Esophagus muscularis mucosa (tissue), 4 donors: ENCODE results near the gene RBPJL. TPM values are rescaled to one million over a fixed set of nuclear protein-coding genes. Genes with fewer than 3 reads are reported as not detected.
A peak's percentile ranks its signal among the peaks of the same experiment; 100 is the strongest.

Source experiments
- DNase-seq: peaks from one replicate; pipeline ENCODE4 v3.0.0-alpha.2; 2017; ENCODE audit errors: extremely low spot score
- H3K27ac ChIP-seq, 4 donors: fragments of 200-600 bp; sonication (generic); replicated peaks in 1 of 4; 1 replicate in 3 of 4; 2 replicates in 1 of 4; pipeline ENCODE4 v1.5.1; 2016 to 2019; ENCODE audit warnings: mild to moderate bottlenecking in 1 of 4
- H3K27me3 ChIP-seq, 4 donors: fragments of 200-600 bp; sonication (generic); one replicate each; pipeline versions ENCODE4 v1.5.1 to v1.6.0; 2016 to 2019
- H3K36me3 ChIP-seq, 4 donors: fragments of 200-600 bp; sonication (generic); one replicate each; pipeline ENCODE4 v1.5.1; 2016 to 2019
- H3K4me1 ChIP-seq, 4 donors: fragments of 200-600 bp; sonication (generic); one replicate each; pipeline ENCODE4 v1.5.1; 2016 to 2019
- H3K4me3 ChIP-seq, 4 donors: fragments of 200-600 bp; sonication (generic); 1 replicate in 2 of 4; 2 replicates in 2 of 4; pipeline ENCODE4 v1.5.1; 2016 to 2019; ENCODE audit warnings: mild to moderate bottlenecking in 4 of 4, moderate library complexity in 1 of 4
- H3K9me3 ChIP-seq, 4 donors: fragments of 200-600 bp; sonication (generic); 1 replicate in 3 of 4; 2 replicates in 1 of 4; pipeline ENCODE4 v1.5.1; 2016 to 2019
- EP300 ChIP-seq: sonication (generic); formaldehyde crosslinking; IDR thresholded peaks from one replicate; pipeline ENCODE4 v1.6.1; 2017; ENCODE audit warnings: antibody characterized with exemption
- POLR2A ChIP-seq: fragments of 450-650 bp; IDR thresholded peaks from one replicate; pipeline ENCODE4 v1.6.1; 2017; ENCODE audit warnings: antibody characterized with exemption, moderate library complexity, mild to moderate bottlenecking, low read depth
- POLR2AphosphoS5 ChIP-seq, 2 donors: sonication (generic); formaldehyde crosslinking; IDR thresholded peaks; one replicate each; pipeline ENCODE4 v1.6.1; 2017; ENCODE audit warnings: antibody characterized with exemption in 2 of 2
- WGBS: methylation state at CpG from one replicate; pipeline ENCODE4 v1.1.5; 2018; 5-methylcytosine and 5-hydroxymethylcytosine counted together
- intact Hi-C: fragments of 100-400 bp; cut with DNase I; formaldehyde crosslinking; loops from one replicate; pipeline ENCODE4 v1.15.1; 2023
- total RNA-seq, 4 donors: library from RNA; depleted of rRNA; stranded (reverse); fragments of >200 nt; gene quantifications; one replicate each; pipeline versions ENCODE4 v1.1.0 to v1.2.1, GENCODE V29; 2016
- TF ChIP-seq, protein P1 (sequence below), 3 experiments: fragments of 200-600 bp in 2 of 3; fragments of 450-650 bp in 1 of 3; sonication (generic) in 2 of 3; IDR thresholded peaks; one replicate each; pipeline ENCODE4 v1.5.1; 2017 to 2019; ENCODE audit warnings: antibody characterized with exemption in 3 of 3, mild to moderate bottlenecking in 2 of 3, moderate library complexity in 1 of 3

RBPJL gene
- total RNA-seq, 4 donors from 2014 or later = not detected

GRCh38 chr20:45269754-45270270, 36.8 kb upstream of the RBPJL start:
- intact Hi-C loops = no loop called here
- Histone ChIP-seq H3K27ac (no peak overlapping the region), H3K27me3 (peaks cover 0 to 8% (median 0%) of the 10 kb centered on the region in 4 donors), H3K4me3 (no peak overlapping the region), H3K36me3 (no peaks in the 10 kb centered on the region), H3K9me3 (no peaks in the 10 kb centered on the region), H3K4me1 (no peaks in the 10 kb centered on the region)
- peak; percentile 68 for DNase-seq
- WGBS = 83% methylated on average over 4 of the region's 4 CpGs
- no peak for TF ChIP-seq EP300
- no peak for TF ChIP-seq POLR2A
- no peak for TF ChIP-seq POLR2AphosphoS5 (IDR thresholded peaks at IDR 0.05)
- TF ChIP-seq, protein P1, sequence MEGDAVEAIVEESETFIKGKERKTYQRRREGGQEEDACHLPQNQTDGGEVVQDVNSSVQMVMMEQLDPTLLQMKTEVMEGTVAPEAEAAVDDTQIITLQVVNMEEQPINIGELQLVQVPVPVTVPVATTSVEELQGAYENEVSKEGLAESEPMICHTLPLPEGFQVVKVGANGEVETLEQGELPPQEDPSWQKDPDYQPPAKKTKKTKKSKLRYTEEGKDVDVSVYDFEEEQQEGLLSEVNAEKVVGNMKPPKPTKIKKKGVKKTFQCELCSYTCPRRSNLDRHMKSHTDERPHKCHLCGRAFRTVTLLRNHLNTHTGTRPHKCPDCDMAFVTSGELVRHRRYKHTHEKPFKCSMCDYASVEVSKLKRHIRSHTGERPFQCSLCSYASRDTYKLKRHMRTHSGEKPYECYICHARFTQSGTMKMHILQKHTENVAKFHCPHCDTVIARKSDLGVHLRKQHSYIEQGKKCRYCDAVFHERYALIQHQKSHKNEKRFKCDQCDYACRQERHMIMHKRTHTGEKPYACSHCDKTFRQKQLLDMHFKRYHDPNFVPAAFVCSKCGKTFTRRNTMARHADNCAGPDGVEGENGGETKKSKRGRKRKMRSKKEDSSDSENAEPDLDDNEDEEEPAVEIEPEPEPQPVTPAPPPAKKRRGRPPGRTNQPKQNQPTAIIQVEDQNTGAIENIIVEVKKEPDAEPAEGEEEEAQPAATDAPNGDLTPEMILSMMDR (IDR thresholded peaks at IDR 0.05) = no peak

DNA sequence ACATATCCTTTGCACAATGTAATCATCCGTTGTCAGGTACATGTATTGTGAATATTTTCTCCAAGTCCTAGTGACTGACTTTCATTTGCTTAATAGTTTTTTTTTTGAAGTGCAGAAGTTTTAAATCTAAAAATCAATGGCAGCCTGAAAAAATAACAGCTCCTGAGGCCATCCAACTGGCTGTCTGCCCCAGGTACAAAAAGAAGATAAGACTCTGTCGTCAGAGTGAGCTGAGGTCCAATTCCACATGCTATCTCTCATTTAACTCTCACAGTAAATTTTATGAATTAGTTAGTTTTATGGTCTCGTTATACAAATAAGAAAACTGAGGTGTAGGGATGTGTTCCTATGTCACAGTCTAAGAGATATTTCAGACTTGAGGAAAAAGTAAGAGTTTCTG, 31.3 kb upstream of the RBPJL start:
- Histone ChIP-seq H3K9me3 (no peaks in the 10 kb centered on the region), H3K36me3 (no peaks in the 10 kb centered on the region), H3K27me3 (peaks cover 0 to 11% (median 0%) of the 10 kb centered on the region in 4 donors), H3K4me1 (no peaks in the 10 kb centered on the region), H3K27ac (no peak overlapping the region), H3K4me3 (no peak overlapping the region)
- intact Hi-C loops = no loop called here
- 73% methylated on average over 3 of the region's 3 CpGs for WGBS
- no peak for DNase-seq
- TF ChIP-seq, protein P1 (IDR thresholded peaks at IDR 0.05) = no peak
- TF ChIP-seq POLR2AphosphoS5 (IDR thresholded peaks at IDR 0.05) (no peak), POLR2A (no peak), EP300 (no peak)

- H3K27me3 ChIP-seq = peaks cover 0 to 28% (median 0%) of the 10 kb centered on the region in 4 donors
- TF ChIP-seq, protein P1 (IDR thresholded peaks at IDR 0.05) = no peak
- TF ChIP-seq POLR2AphosphoS5 (IDR thresholded peaks at IDR 0.05) (no peak), POLR2A (no peak), EP300 (no peak)
- no peak overlapping the region for H3K4me3 ChIP-seq
- no peaks in the 10 kb centered on the region for H3K4me1 ChIP-seq
- no peak for DNase-seq
- H3K27ac ChIP-seq = no peak overlapping the region
- H3K9me3 ChIP-seq = no peaks in the 10 kb centered on the region
- WGBS = 72% methylated on average over 1 of the region's 1 CpG
- intact Hi-C loops = no loop called here
- no peaks in the 10 kb centered on the region for H3K36me3 ChIP-seq
Observed at GRCh38 chr20:45279992-45280391, 26.6 kb upstream of the RBPJL start.

DNA sequence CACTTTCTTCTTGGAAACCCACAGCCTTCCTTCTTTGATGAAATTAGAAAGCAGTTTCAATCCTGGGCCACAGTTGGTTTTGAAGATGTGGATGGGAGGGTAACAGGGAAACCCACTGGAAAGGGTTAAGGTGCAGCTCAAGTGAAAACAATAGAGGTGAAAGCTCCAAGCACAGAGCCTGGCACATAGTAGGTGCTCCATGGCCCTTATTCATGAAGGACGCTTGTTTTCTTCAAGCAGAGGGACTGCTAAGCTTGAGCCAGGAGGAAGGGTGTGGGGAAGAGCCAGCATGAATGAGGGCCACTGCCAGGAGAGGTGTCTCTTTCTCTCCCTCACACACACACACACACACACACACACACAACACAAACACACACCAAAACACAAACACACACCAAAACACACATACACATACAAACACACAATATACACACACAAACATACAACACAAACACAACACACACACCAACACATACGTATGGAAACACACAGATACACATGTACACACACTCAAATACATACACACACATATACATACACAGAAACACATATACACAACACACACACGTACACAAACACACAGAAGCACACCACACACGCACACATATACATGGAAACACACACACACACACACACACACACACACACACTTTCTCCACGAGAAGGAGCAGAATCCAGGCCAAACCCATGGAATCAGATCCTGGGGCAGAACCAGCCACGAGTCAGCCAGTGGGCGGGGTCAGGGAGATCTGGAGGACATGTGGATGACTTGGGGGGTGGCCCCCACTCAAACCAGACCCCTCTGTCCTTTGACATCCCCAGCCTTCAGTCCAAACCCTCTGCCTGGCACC, 23.7 kb upstream of the RBPJL start:
- 67% methylated on average over 7 of the region's 7 CpGs for WGBS
- Histone ChIP-seq H3K4me3 (no peak overlapping the region), H3K36me3 (no peaks in the 10 kb centered on the region), H3K27me3 (peaks cover 0 to 36% (median 0%) of the 10 kb centered on the region in 4 donors), H3K4me1 (no peaks in the 10 kb centered on the region), H3K27ac (no peak overlapping the region), H3K9me3 (no peaks in the 10 kb centered on the region)
- intact Hi-C loops = no loop called here
- no peak for TF ChIP-seq POLR2A
- TF ChIP-seq POLR2AphosphoS5 (IDR thresholded peaks at IDR 0.05) = no peak
- TF ChIP-seq, protein P1 (IDR thresholded peaks at IDR 0.05) = no peak
- no peak for TF ChIP-seq EP300
- no peak for DNase-seq
